Heart right ventricle (tissue), 16 donors: ENCODE results near the gene PNPLA4. TPM values are rescaled to one million over a fixed set of nuclear protein-coding genes. Genes with fewer than 3 reads are reported as not detected.
A peak's percentile ranks its signal among the peaks of the same experiment; 100 is the strongest.

Experiments used
- ATAC-seq, 8 donors: fragments of 200-7000 bp; cut with Tn5 transposase; one replicate each; pipeline ENCODE4 v1.9.1; 2020; ENCODE audit warnings: mild to moderate bottlenecking in 8 of 8, moderate library complexity in 8 of 8, moderate number of reproducible peaks in 1 of 8
- DNase-seq, 2 donors: peaks; one replicate each; pipeline ENCODE4 v3.0.0-alpha.2; 2020
- H3K27ac ChIP-seq, 10 donors: fragments of 200-600 bp; sonication (generic) in 2 of 10; one replicate each; pipeline versions ENCODE4 v1.5.0 to v1.8.0; 2020 to 2022; ENCODE audit warnings: mild to moderate bottlenecking in 3 of 10
- H3K27me3 ChIP-seq, 7 donors: fragments of 200-600 bp; one replicate each; pipeline ENCODE4 v1.8.0; 2021 to 2022; ENCODE audit warnings: mild to moderate bottlenecking in 2 of 7
- H3K36me3 ChIP-seq, 9 donors: fragments of 200-600 bp; sonication (generic) in 1 of 9; one replicate each; pipeline versions ENCODE4 v1.5.0 to v1.8.0; 2020 to 2022; ENCODE audit warnings: mild to moderate bottlenecking in 2 of 9
- H3K4me1 ChIP-seq, 9 donors: fragments of 200-600 bp; sonication (generic) in 1 of 9; one replicate each; pipeline versions ENCODE4 v1.5.0 to v1.8.0; 2020 to 2022; ENCODE audit warnings: mild to moderate bottlenecking in 4 of 9
- H3K4me3 ChIP-seq, 10 donors: fragments of 200-600 bp; sonication (generic) in 2 of 10; one replicate each; pipeline versions ENCODE4 v1.5.0 to v1.8.0; 2020 to 2022; ENCODE audit warnings: mild to moderate bottlenecking in 7 of 10, moderate library complexity in 2 of 10
- H3K9me3 ChIP-seq, 11 donors: fragments of 200-600 bp in 10 of 11; sonication (generic) in 2 of 11; one replicate each; pipeline versions ENCODE4 v1.5.0 to v1.8.0; 2013 to 2022; ENCODE audit warnings: mild to moderate bottlenecking in 2 of 11, control low read depth in 1 of 11, moderate library complexity in 1 of 11
- WGBS, 2 donors: extraction: QIAGEN DNeasy Blood & Tissue Kit; methylation state at CpG; one replicate each; pipeline ENCODE4 v1.1.7; 2013; ENCODE audit warnings: inconsistent platforms in 1 of 2; 5-methylcytosine and 5-hydroxymethylcytosine counted together
- intact Hi-C, 10 donors: fragments of 100-400 bp; cut with DNase I; formaldehyde crosslinking; loops; one replicate each; pipeline versions ENCODE4 v1.11.1 to v1.14.2; 2022
- polyA plus RNA-seq, 2 donors: library from polyadenylated mRNA; stranded (reverse); fragments of 200-250 nt; gene quantifications; one replicate each; pipeline ENCODE4 v1.2.3, GENCODE V29; 2013
- total RNA-seq, 10 donors: library from RNA; stranded (reverse); fragmentation: NEBNext Ultra II Directional in 3 of 10; extraction: Animal tissue kit (Norgen Biotek cat#: 25700) in 3 of 10; gene quantifications; one replicate each; pipeline versions ENCODE4 v1.2.1 to v1.2.4, GENCODE V29; 2021 to 2023
- TF ChIP-seq, protein P1 (sequence below), 9 donors: fragments of 200-600 bp; sonication (generic) in 2 of 9; IDR thresholded peaks; one replicate each; pipeline versions ENCODE4 v1.5.0 to v1.8.0; 2021 to 2022; ENCODE audit warnings: antibody characterized with exemption in 9 of 9, mild to moderate bottlenecking in 5 of 9, moderate library complexity in 1 of 9
- donor health status: Arrhythmogenic right ventricular cardiomyopathy.
- donor health status: ischemic (EF 13 %, LVEDD 7.1; RV severe dilation, severe dysfunction).
- donor health status: healthy with polysubstance abuse.
- donor health status: DM: no; HTN: yes; CAD: no.
- donor health status: DM: no; HTN: no; CAD: no.
- donor health status: ischemic (EF 25% LVEDD 6.9; RV normal size, moderate dysfunction).
- donor health status: ischemic (EF 25% LVEDD 5.7; RV mildly dilated, moderate dysfunction).
- donor health status: healthy.
- donor health status: DM: yes; HTN: yes; CAD: no.
- donor health status: Ischemic cardiomyopathy.
- donor health status: ischemic (EF 35%, LVEDD 5.7; RV mildly dilated, moderate dysfunction).
- donor health status: nonischemic (EF 11% LVEDD 7.7; RV severe dilation, severe dysfunction).
- donor health status: DM: yes; HTN: yes; CAD: no.
- donor health status: PGD.
- donor health status: ischemic (EF 29% LVEDD 5.4; RV normal size, mild dysfunction).
- donor health status: nonischemic (EF 23%, LVEDD 6.1; RV moderate dilation, normal function).

Gene PNPLA4
- total and polyA plus RNA-seq, 12 donors, result 9.4 to 44.1 (median 38.1) TPM

DNA sequence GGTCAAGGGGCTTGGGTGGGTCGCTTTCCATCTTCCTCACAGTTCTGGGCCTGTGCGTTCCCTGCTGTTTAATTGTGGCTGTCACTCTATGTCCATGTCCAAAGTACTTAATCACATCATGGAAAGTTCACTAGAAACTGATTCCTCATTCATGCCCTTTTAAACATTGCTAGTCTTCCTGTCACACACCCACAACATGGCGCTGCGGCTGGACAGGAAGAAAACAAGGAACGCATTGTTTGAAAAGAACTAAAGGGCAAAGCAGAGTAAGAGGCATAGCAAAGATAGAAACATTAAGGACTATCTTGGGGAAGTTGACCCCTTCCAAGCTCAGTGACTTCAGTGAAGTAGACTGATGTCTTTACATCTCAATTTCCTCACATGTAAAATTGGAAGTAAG is 18.4 kb downstream of the PNPLA4 start:
- Histone ChIP-seq H3K4me3 (no peak overlapping the region), H3K27me3 (no peaks in the 10 kb centered on the region), H3K27ac (no peak overlapping the region), H3K36me3 (peaks cover 0 to 28% (median 0%) of the 10 kb centered on the region in 9 donors), H3K4me1 (no peaks in the 10 kb centered on the region), H3K9me3 (no peaks in the 10 kb centered on the region)
- TF ChIP-seq, protein P1, sequence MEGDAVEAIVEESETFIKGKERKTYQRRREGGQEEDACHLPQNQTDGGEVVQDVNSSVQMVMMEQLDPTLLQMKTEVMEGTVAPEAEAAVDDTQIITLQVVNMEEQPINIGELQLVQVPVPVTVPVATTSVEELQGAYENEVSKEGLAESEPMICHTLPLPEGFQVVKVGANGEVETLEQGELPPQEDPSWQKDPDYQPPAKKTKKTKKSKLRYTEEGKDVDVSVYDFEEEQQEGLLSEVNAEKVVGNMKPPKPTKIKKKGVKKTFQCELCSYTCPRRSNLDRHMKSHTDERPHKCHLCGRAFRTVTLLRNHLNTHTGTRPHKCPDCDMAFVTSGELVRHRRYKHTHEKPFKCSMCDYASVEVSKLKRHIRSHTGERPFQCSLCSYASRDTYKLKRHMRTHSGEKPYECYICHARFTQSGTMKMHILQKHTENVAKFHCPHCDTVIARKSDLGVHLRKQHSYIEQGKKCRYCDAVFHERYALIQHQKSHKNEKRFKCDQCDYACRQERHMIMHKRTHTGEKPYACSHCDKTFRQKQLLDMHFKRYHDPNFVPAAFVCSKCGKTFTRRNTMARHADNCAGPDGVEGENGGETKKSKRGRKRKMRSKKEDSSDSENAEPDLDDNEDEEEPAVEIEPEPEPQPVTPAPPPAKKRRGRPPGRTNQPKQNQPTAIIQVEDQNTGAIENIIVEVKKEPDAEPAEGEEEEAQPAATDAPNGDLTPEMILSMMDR (IDR thresholded peaks at IDR 0.05), result no peak
- intact Hi-C loops, result no loop called here
- DNase-seq, result no peak
- 87 to 92% methylated on average over 5 of the region's 5 CpGs for WGBS, 2 donors
- no peak for ATAC-seq

- H3K27me3 ChIP-seq, result no peaks in the 10 kb centered on the region
- ATAC-seq, result no peak
- peaks cover 0 to 35% (median 0%) of the 10 kb centered on the region in 9 donors for H3K36me3 ChIP-seq
- TF ChIP-seq, protein P1 (IDR thresholded peaks at IDR 0.05), result no peak
- DNase-seq, result no peak
- H3K4me1 ChIP-seq, result no peaks in the 10 kb centered on the region
- intact Hi-C loops, result no loop called here
- no peak overlapping the region for H3K4me3 ChIP-seq
- WGBS, 2 donors, result 84 to 85% methylated on average over 3 of the region's 3 CpGs
- no peaks in the 10 kb centered on the region for H3K9me3 ChIP-seq
- H3K27ac ChIP-seq, result no peak overlapping the region
Observed at GRCh38 chrX:7904562-7904961, 22.7 kb downstream of the PNPLA4 start.

DNA sequence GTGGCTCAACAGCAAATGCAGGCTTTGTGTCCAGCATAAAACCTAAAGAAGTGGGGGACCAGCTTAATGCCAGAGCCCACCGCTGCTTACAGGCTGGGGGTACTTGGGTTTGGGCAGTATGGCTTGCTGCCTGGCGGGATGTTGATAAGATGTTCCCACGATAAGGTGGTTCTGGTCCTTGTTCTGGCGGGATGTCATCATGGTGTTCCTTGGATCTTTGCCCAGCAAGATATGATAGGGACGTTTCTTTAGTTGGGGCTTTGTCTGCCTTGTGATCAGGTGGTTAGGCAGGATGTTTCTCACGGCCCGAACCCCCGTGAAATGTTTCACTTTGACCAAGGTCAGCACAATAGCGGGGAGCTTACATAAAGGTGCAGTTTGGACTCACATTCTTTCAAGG is 35.3 kb downstream of the PNPLA4 start:
- 12 to 15% methylated on average over 9 of the region's 9 CpGs for WGBS, 2 donors
- DNase-seq (peak; percentile 3 to 6), ATAC-seq (peak in 3 of 8 donors; percentile 19 to 59 (median 26))
- peak overlapping the region in 1 of 10 donors; percentile 4 for H3K27ac ChIP-seq
- TF ChIP-seq, protein P1 (IDR thresholded peaks at IDR 0.05), result no peak
- intact Hi-C loops, result no loop called here
- H3K4me1 ChIP-seq, result peaks cover 0 to 3% (median 0%) of the 10 kb centered on the region in 9 donors
- peak overlapping the region in 5 of 10 donors; percentile 8 to 26 (median 19) for H3K4me3 ChIP-seq
- no peaks in the 10 kb centered on the region for H3K27me3 ChIP-seq
- no peaks in the 10 kb centered on the region for H3K36me3 ChIP-seq
- H3K9me3 ChIP-seq, result no peaks in the 10 kb centered on the region

- TF ChIP-seq, protein P1 (IDR thresholded peaks at IDR 0.05), result no peak
- no peak for ATAC-seq
- WGBS, 2 donors, result 86 to 90% methylated on average over 2 of the region's 2 CpGs
Observed at GRCh38 chrX:7889680-7890079, 37.5 kb downstream of the PNPLA4 start.

More at GRCh38 chrX:7889680-7890079, 37.5 kb downstream of the PNPLA4 start:
- Histone ChIP-seq H3K27ac (no peak overlapping the region), H3K4me1 (peaks cover 0 to 3% (median 0%) of the 10 kb centered on the region in 9 donors), H3K27me3 (no peaks in the 10 kb centered on the region), H3K9me3 (no peaks in the 10 kb centered on the region), H3K36me3 (no peaks in the 10 kb centered on the region), H3K4me3 (no peak overlapping the region)
- intact Hi-C loops, result no loop called here
- DNase-seq, result no peak
